Stimulated activated CD8-positive, alpha-beta memory T cell treated with anti-CD3 and anti-CD28 coated beads, Interleukin-15, amount 100 ng/mL, for 24 hours (primary cell): Measurements from ENCODE around the gene ARHGAP8.

Experiments used
- DNase-seq: peaks from one replicate; pipeline ENCODE4 v3.0.0-alpha.2; 2020; ENCODE audit warnings: low read depth

Gene ARHGAP8

GRCh38 chr22:44752285-44753188 lies at the start of gene ARHGAP8:
TSS of gene ARHGAP8 (plus strand) at chr22:44752575. CDS start at chr22:44786528, 33,953 bp downstream.
- no peak for DNase-seq

- no peak for DNase-seq
These were observed 49.0 kb upstream of the ARHGAP8 start for GRCh38 chr22:44703255-44703870.

- DNase-seq = no peak
These were observed 48.0 kb upstream of the ARHGAP8 start for GRCh38 chr22:44704159-44705021.

DNA sequence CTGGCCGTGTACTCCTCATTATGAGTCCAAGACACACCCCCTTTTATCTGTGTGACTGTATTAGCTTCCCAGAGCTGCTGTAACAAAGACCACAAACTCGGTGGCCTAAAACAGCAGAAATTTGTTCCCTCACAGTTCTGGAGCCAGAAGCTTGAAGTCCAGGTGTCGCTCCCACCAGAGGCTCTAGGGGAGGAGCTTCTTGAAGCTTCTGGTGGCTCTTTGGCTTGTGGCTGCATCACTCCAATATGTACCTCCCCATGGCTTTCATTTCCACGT lies 47.4 kb upstream of the ARHGAP8 start:
- DNase-seq = no peak

DNA sequence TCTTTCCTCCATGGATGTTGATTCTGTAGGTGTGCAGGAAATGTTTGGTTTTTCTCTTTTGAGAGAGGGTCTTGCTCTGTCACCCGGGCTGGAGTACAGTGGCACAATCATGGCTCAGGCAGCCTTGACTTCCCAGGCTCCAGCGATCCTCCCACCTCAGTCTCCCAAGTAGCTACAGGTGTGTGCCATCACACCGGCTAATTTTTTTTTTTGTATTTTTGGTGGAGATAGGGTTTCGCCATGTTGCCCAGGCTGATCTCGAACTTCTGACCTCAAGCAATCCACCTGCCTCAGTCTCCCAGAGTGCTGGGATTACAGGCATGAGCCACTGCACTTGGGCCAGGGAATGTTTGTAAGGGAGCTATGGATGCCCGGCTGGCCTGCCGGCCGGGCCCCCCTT lies 45.9 kb upstream of the ARHGAP8 start:
- no peak for DNase-seq

- DNase-seq = no peak
These were observed 45.2 kb upstream of the ARHGAP8 start for GRCh38 chr22:44707178-44707577.

DNA sequence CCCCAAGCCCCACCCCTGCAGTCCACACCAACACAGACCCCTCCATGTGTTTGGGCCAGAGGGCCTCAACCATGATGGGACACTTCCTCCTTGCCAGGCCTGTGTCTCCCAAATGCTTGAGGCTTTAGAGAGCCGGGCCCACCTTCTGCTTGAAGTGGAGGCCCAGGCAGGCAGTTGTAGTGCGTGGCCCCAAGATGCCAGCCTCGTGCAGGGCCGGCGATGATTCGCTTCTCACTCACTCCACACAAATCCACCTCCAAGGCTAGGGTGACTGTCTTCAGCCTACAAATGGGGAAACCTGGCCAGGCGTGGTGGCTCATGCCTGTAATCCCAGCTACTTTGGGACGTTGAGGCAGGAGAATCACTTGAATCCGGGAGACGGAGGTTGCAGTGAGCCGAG lies 44.6 kb upstream of the ARHGAP8 start:
- no peak for DNase-seq

- no peak for DNase-seq
These were observed 42.4 kb upstream of the ARHGAP8 start for GRCh38 chr22:44709881-44710392.

DNA sequence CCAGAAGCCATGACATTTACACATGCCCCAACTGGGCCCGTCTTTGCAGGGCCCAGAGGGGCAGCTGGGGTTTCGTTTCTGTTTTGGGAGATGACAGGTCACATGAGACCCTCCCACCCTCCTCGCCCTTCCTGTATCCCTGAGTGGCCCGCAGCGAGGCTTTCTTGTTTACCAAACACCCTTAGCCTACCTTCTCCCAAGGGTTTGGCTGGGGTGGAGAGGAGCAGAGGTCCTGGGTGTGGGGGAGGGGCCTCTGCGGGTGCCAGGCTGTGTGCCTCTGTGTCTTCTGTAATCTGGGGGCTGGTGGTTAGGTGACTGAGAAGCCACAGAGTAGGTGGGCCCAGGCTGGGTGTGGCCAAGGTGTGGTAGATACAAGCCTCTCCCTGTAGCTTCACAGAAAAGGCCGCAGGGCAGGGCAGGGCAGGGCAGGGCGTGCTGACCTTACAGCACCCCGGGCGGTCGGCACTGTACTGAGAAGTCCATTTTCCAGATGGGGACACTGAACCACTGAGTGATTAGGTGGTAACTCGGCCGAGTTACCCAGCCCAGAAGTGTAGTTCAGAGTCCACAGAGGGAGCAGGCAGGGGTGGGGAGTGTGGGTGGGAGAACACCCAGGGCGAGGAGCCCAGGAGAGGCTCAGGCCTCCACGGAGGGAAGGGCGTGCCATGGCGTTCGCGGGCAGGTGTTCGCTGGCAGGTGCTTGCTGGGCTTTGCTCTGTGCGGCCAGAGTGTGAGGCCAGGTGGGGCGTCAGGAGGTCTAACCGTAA lies 41.7 kb upstream of the ARHGAP8 start:
- DNase-seq = no peak

GRCh38 chr22:44711241-44711560 lies 41.2 kb upstream of the ARHGAP8 start:
- DNase-seq = no peak

- no peak for DNase-seq
These were observed 40.5 kb upstream of the ARHGAP8 start for GRCh38 chr22:44711690-44712555.

DNA sequence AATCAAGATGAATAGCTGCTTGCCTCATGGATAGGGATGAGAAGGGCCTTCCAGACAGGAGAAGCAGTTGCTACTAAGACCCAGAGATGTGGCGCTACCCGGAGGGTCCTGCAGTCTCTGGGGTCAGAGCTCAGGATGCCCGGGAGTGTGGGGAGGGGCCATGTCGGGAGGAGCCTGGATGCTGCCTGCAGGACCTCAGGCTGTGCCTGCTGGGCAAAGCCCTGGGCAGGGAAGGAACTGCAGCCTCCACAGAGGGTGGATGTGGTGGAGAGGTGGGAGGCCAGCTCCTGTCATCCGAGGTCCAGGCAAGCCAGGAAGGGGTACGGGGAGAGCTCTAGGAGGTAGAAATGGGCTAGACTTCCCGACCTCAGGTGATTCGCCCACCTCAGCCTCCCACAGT lies 39.4 kb upstream of the ARHGAP8 start:
- DNase-seq = no peak

DNA sequence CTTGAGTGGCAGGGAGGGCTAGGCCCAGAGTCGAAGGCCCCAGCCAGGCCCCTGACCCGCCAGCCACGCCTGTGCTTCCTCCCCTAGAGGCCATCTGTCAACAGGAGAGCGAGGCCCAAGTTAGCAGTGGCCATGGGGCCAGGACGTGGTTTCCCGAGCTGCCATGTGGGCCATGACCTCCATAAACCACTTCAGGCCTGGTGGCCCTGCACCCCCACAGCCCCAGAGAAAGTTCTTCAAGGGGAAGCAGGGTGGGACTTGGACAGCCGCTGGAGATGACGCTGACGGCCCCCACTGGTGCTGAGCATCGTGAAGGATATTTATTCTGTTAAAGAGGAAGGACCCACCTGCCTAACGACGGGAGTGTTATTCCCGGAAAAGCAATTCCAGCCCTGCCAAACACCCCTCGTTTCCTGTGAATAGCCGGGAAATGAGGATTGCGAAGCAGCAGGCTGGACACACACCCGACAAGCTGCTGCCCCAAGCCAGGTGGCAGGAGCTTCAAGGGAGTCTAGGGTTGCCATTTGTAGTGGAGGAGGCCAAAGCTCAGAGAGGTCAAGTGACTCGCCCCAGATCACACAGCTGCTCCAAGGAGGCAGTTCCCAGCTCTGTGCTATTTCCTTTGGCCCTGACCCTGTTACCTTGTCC lies 37.5 kb upstream of the ARHGAP8 start:
- no peak for DNase-seq

DNA sequence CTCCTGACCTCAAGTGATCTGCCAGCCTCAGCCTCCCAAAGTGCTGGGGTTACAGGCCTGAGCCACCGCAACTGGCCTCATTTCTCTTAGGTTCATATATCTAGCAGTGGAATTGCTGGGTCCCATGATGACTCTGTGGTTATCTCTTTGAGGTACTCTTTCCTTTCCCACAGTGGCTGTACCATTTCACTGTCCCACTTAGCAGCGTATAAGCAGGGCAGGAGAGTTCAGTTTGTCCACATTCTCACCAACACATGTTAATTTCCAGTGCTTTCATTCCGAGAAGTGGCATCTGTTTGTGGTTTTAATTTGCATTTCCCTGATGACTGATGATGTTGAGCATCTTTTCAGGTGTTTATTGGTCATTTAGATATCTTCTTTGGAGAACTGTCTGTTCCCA lies 34.0 kb upstream of the ARHGAP8 start:
- DNase-seq = no peak

- no peak for DNase-seq
These were observed 32.6 kb upstream of the ARHGAP8 start for GRCh38 chr22:44719586-44720368.

DNA sequence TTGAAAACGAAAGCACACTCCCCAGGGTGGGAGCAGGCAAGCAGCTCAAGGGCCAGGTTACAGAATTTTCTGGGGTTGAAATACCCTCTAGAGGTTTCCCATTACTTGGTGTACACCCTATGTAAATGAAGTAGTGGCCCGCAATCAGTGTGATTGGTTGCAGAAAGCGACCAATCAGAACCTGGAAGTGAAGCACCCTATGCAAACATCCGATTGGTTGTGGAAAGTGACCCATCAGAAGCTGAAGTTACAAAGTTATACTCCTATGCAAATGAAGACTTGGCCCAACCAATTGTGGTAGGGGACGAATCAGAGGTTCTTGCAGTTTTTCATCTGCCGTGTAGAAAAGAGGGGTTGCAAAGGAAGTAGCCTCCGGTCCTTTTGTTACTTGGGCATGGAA lies 31.2 kb upstream of the ARHGAP8 start:
- no peak for DNase-seq

GRCh38 chr22:44722611-44723010 lies 29.8 kb upstream of the ARHGAP8 start:
- DNase-seq = no peak

DNA sequence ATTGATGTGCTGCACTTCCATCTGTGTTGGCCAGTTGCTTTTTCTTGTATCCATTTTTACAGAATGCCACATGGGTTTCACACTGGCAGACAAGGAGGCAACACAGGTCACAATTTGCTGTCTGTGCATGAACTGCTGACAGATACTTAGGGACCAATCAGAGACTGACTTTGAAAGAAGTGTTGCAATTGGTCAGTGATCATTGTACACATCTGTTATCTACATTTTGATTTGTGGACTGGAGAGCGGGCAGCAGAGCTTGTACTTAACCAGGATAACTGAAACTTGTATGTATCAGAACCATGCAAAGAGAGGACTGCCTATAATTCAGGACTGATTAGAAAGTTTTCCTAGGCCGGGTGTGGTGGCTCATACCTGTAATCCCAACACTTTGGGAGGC lies 28.6 kb upstream of the ARHGAP8 start:
- no peak for DNase-seq

GRCh38 chr22:44724416-44724815 lies 28.0 kb upstream of the ARHGAP8 start:
- DNase-seq = no peak

DNA sequence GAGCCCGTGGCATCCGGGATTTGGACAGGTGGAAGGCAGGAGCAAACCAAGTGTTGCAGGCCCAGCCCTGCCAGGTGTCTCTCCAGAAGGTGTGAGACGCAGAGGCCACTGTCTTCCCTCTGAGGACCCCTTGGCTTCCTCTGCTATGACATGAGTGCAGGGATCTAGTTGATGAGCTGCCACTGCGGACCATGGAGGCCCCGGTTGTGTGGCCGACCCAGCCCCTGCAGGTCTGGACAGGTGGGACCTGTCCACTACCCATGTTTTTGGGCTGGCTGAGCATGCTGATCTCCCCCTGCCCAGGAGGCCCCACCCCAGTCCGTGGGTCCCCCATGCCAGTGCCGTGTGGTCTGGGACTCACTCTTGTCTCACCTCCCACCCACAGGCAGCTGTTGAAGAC lies 27.5 kb upstream of the ARHGAP8 start:
- DNase-seq = no peak
